HG03064 (cell line): Measurements from ENCODE around the gene PSD2.
"Not testable (repeated sequence)": the region's sequence is repeated elsewhere in the genome, so short reads cannot be mapped to it uniquely, and the experiment has no call there.

Experiments used
- ATAC-seq: cut with Tn5 transposase; IDR thresholded peaks from one replicate; pipeline ENCODE4 v1.9.1; 2021; ENCODE audit warnings: low read depth; ENCODE audit not compliant: unreplicated experiment

Gene PSD2

GRCh38 chr5:139788294-139788910, 7.2 kb upstream of the PSD2 start:
- no peak for ATAC-seq

GRCh38 chr5:139789116-139789844, 6.3 kb upstream of the PSD2 start:
- ATAC-seq, result no peak

DNA sequence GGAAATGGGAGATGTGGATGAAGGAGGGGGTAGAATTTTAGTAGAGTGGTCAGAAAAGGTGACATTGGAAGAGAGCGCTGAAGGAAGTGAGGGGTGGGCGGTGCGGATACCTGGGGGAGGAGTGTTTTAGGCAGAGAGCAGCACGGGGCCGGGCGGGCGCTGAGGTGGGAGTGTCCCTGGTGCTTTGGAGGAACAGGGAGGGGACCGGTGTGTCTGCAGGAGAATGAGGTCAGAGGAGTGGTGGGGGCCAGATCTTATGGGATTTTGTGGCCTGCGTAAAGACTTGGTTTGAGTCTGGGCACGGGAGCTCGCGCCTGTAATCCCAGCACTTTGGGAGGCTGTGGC, 5.8 kb upstream of the PSD2 start:
- ATAC-seq, result no peak

- ATAC-seq, result no peak
These were observed 3.4 kb upstream of the PSD2 start for GRCh38 chr5:139792218-139792617.

DNA sequence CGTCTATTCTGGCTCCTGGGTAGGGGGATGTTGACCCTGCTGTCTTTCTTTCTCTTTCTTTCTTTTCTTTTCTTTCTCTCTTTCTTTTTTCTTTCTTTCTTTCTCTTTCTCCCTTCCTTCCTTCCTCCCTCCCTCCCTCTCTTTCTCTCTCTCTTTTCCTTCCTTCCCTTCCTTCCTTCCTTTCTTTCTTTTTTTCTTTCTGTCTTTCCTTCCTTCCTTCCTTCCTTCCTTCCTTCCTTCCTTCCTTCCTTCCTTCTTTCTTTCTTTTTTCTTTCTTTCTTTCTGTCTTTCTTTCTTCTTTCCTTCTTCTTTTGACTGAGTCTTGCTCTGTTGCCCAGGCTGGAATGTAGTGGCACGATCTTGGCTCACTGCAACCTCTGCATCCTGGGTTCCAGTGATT, 3.0 kb upstream of the PSD2 start:
- ATAC-seq, result not testable (repeated sequence)

- ATAC-seq, result no peak
These were observed 1.4 kb upstream of the PSD2 start for GRCh38 chr5:139794067-139794846.

DNA sequence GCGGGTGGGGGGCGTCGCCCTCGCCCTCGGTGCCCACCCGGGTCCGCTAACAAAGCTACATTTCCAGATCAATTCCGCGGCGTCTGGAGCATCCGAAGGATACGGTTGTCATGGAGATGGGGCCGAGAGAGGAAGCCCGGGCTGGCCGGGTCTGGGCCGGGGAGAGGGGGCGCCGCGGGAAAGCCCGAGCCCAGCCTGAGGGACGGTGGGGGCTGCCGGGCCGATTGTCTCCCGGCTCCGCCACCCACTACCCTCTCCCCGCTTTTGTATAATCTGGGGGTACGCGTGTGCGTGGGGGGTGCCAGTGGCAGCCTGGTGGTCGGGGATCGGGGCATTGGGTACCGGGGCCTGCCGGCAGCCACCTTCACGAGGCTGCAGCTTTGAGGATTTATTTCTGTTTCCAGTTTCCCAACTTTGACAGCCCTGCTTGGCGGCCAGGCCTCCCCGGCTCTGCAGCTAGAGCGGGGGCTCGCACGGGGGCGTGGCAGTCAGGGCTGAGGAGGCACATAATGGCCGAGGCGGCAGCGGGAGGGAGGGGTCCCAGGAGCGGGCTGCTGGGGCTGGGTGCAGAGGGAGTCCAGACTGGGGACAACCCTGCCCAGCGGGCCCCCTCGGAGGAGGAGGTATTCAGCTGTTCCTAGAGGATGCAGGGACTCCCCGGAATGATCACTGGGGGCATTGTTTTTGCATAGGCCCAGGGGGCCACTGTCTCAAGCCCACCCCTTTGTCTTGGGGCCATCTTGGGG, 626 bp downstream of the PSD2 start:
- no peak for ATAC-seq

DNA sequence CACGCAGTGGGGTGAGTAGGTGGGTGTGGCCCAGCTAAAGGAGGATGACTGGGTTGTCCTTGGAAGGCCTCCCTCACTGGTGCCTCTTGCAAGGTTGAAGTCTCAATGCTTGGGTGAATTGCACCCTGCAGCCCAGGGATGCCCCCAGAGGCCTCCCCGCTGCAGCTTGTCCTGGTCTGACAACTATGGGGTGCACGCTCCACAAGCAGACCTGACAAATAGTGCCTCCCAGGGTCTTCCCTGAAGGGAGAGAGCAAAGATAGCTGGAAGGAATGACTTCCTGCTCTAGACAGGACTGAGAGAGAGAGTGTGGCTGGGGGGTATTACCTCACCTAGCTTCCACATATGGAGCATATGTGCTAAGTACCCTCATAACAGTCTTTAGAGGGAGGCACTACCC, 1.7 kb downstream of the PSD2 start:
- ATAC-seq, result no peak

DNA sequence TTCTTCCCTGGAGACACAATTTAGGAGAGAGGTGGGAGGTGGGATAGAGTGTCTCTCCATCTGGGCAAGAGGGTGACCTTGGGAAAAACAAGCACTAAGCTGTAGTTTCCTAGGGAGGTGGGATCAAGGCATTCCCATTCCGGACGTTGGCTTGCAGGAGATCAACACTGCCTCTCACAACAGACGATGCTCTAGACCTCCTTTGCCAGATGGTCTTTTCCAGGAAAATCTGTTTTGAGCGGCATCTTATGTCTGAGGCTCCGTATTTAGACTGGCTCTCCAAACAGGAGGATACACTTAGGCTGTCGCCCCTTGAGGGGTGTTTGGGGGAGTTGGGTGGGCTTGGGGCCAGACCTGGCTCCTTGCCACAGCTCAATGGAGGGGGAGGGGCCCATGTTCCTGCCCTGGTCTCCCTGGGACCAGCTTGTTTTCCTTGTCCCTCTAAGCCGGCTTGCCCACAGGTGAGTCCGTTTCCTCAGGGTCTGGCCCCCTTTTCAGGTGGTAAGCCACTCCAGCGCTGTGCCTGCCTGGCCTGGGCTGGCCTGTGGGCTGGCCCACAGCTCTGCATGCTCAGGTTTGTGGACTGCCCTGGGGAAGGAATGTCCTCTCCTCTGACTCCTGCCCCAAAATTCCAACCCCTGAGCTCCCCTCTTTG, 2.4 kb downstream of the PSD2 start:
- ATAC-seq, result no peak

DNA sequence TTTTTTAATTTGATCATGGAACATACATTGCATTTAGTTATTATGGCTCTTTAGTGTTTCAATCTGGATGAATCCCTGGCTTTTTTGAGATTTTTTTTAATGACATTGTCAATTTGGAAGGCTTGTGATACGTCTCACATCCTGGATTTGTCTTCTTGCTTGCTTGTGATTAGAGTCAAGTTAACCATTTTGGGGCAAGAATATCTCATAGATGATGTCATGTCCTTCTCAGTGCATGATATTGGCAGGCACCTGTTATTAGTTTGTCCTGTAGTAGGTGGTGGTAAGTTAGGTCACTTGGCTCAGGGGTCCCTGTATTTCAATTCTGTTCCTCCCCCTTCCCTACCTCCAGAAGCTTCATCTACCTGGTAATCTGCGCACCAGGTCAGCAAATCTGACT, 3.3 kb downstream of the PSD2 start:
- no peak for ATAC-seq

- no peak for ATAC-seq
These were observed 3.8 kb downstream of the PSD2 start for GRCh38 chr5:139799359-139799758.

DNA sequence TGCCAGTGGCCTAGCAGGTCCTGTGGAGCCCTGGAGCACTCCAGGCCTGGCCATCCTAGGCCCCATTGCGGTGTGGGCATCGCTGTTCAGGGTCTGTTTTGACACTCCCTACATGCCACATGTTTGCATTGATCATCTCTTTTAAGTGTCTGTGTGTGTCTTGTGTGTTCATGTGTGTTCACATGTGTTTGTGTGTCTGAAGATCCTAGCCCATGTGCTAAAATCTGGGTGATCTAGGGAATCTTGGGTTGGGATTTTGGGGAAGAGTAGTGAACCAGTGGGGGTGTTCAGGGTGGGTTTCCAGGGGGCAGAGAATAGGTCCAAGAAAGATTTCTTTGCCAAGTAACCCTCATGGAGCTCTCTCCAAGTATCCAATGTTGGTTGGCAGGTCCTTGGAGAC, 8.4 kb downstream of the PSD2 start:
- no peak for ATAC-seq

- ATAC-seq, result no peak
These were observed 9.3 kb downstream of the PSD2 start for GRCh38 chr5:139804800-139805397.

DNA sequence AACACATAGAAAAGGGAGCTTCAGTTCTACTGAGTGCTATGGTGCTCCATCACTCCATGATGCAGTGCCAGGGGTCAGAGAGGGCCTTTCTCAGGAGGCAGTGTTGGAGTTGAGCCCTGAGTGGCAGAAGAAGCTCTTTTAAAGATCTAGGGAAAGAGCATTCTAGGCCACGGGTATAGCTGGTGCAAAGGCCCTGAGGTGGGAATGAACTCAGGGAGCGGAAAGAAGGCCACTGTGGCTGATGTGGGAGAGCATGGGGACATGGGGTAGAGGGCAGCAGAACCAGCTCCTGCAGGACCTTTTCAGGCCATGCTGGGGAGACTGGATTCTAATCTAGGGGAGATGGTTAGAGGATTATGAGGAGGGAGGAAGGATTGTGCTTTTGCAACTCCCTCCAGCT, 9.9 kb downstream of the PSD2 start:
- no peak for ATAC-seq

- ATAC-seq, result no peak
These were observed 10.5 kb downstream of the PSD2 start for GRCh38 chr5:139806111-139806510.

DNA sequence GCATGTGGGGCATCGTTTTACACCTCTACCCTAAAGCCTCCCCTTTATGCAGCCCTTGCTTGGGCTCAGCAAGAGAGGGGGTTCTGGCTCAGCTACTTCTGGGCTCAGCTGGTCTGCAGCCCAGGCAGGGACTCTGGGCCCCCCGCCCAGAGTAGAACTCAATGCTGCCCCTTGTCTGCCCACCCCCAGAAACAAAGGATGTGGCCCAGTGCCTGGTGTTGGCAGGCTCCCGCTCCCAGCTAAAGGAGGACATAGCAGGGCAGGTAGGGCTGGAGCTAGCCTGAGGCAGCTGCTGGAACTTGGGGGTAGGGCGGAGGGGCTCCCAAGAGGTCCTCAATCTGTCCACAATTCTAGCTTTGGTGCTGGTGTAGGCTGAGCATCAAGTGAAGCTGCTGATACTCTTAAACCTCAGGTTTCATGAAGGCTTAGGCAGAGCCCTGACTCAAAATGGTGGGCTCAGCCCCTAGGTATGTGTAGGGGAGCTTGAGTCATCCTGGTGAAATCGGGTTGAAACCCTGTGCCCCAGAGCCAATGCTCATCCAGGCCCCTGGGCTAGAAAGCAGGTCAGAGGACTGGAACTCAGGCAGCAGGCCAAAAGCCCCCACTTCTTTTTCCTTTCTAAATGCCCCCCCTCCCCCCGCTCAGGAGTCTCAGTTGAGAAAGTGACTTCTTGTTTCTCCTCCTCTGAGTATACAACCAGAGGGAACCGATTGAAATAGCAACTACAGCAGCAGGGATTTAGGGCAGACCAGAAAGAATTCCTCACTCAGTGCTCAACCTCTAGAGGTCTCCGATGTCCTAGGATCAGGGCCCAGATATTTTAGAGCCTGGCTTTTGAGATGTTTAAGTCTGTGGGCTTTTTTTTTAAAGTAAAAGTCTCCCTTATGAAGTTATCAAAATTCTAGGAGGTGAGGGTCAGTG, 11.4 kb downstream of the PSD2 start:
- no peak for ATAC-seq

DNA sequence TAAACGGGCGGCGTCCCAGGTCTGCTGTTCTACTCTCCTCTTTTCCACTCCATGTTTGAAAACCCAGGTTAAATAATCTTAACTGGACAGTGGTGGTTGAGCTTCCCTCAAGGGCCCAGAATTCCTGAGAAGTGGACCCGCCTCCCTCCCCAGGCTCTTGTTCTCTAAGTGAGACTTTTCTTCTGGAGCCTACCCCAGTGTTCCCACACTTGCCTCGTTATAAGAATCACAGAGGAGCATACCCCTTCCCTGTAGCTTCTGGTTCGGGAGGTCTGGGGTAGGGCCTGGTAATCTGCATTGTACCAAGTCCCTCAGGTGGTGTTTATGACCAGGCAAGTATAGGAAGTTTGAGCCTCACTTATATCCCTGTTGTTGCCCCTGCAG, 12.0 kb downstream of the PSD2 start:
- no peak for ATAC-seq

- no peak for ATAC-seq
These were observed 13.1 kb downstream of the PSD2 start for GRCh38 chr5:139808481-139809330.
